ENCODE data around the gene PPP2R5C. TPM values are rescaled to one million over a fixed set of nuclear protein-coding genes. Genes with fewer than 3 reads are reported as not detected.

PPP2R5C gene
- total RNA-seq, 1 experiment from 2014 or later = 93.0 TPM

- no peak overlapping the region for H3K14ac ChIP-seq (ENCODE audit: insufficient read depth, low read length)
Measured at GRCh38 chr14:101843665-101844064, 82.2 kb downstream of the PPP2R5C start.

More at GRCh38 chr14:101843665-101844064, 82.2 kb downstream of the PPP2R5C start:
- Histone ChIP-seq H3K79me1 (ENCODE audit: insufficient read depth, low read depth, low read length, poor library complexity, severe bottlenecking) (peaks cover 3% of the 10 kb centered on the region), H3K23ac (ENCODE audit: insufficient read length, low read depth, low read length) (no peak overlapping the region), H3K9me3 (ENCODE audit: control insufficient read depth, low read depth, low read length) (no peaks in the 10 kb centered on the region), H3K23me2 (ENCODE audit: insufficient read length, low read depth, low read length, poor library complexity, severe bottlenecking) (no peaks in the 10 kb centered on the region), H3T11ph (ENCODE audit: low read length) (no peak overlapping the region), H2BK120ac (ENCODE audit: low read depth, low read length, poor library complexity, severe bottlenecking) (no peak overlapping the region), H3K27ac (ENCODE audit: insufficient read length, low read depth, low read length) (no peak overlapping the region), H2BK5ac (ENCODE audit: insufficient read length, low read length) (no peak overlapping the region), H3K56ac (ENCODE audit: insufficient read length, low read depth, low read length) (no peak overlapping the region), H3K4me1 (ENCODE audit: insufficient read depth, low read length) (peaks cover 4% of the 10 kb centered on the region; the same call in 1 of the 2 replicates), H2BK15ac (ENCODE audit: low read depth, low read length) (no peak overlapping the region), H3K27me3 (ENCODE audit: insufficient read depth, low read length) (no peaks in the 10 kb centered on the region), H2BK12ac (ENCODE audit: insufficient read length, low read depth, low read length) (no peak overlapping the region), H2AK5ac (ENCODE audit: insufficient read length, low read length) (no peak overlapping the region), H4K5ac (ENCODE audit: insufficient read length, low read depth, low read length) (no peak overlapping the region), H3K9ac (ENCODE audit: extremely low read depth, insufficient read length, low read length) (no peak overlapping the region), H4K91ac (ENCODE audit: insufficient read length, low read depth, low read length) (no peak overlapping the region), H2BK20ac (ENCODE audit: low read depth, low read length, poor library complexity, severe bottlenecking) (no peak overlapping the region), H4K8ac (replicated peaks; ENCODE audit: insufficient read length, low read depth, low read length) (no peak overlapping the region), H3K18ac (ENCODE audit: insufficient read length, low read depth, low read length) (no peak overlapping the region), H4K20me1 (ENCODE audit: control insufficient read depth, insufficient read depth, insufficient read length) (no peaks in the 10 kb centered on the region), H3K4ac (ENCODE audit: low read depth, low read length) (no peak overlapping the region), H2AFZ (ENCODE audit: low read length) (no peak overlapping the region), H3K79me2 (ENCODE audit: insufficient read depth, low read length) (no peaks in the 10 kb centered on the region), H3K4me2 (ENCODE audit: insufficient read depth, insufficient read length, low read length) (no peak overlapping the region)
- H3K36me3 Mint-ChIP-seq (ENCODE audit: insufficient read depth in 1 of 3, low read depth in 3 of 3) = peaks cover 0 to 3% (median 0%) of the 10 kb centered on the region in 3 experiments; a peak in 1 of 7 replicates
- peak overlapping the region in 1 of 2 experiments; percentile 28; a peak in 1 of 5 replicates for H3K4me3 Mint-ChIP-seq
- peak; percentile 59 for TF ChIP-seq CTCF (conservative IDR thresholded peaks at IDR 0.05)
- no peaks in the 10 kb centered on the region for H3K27me3 Mint-ChIP-seq (ENCODE audit: low read depth)
- peaks cover 24 to 28% of the 10 kb centered on the region in 2 experiments for H3K4me1 Mint-ChIP-seq
- DNase-seq = no peak
- peak overlapping the region in 1 of 3 experiments; percentile 54; a peak in 1 of 7 replicates for H3K27ac Mint-ChIP-seq
- no CpG with 5 or more reads among the region's 7 CpGs for WGBS (ENCODE audit: extremely low coverage, insufficient read length, low lambda C conversion rate)
- H3K9me3 Mint-ChIP-seq = no peaks in the 10 kb centered on the region
